Measurements from ENCODE around the gene RAPGEF1. TPM values are rescaled to one million over a fixed set of nuclear protein-coding genes. Genes with fewer than 3 reads are reported as not detected.

The RAPGEF1 gene
- total and polyA plus RNA-seq, 2 experiments from 2014 or later = 9.9 to 82.8 TPM

DNA sequence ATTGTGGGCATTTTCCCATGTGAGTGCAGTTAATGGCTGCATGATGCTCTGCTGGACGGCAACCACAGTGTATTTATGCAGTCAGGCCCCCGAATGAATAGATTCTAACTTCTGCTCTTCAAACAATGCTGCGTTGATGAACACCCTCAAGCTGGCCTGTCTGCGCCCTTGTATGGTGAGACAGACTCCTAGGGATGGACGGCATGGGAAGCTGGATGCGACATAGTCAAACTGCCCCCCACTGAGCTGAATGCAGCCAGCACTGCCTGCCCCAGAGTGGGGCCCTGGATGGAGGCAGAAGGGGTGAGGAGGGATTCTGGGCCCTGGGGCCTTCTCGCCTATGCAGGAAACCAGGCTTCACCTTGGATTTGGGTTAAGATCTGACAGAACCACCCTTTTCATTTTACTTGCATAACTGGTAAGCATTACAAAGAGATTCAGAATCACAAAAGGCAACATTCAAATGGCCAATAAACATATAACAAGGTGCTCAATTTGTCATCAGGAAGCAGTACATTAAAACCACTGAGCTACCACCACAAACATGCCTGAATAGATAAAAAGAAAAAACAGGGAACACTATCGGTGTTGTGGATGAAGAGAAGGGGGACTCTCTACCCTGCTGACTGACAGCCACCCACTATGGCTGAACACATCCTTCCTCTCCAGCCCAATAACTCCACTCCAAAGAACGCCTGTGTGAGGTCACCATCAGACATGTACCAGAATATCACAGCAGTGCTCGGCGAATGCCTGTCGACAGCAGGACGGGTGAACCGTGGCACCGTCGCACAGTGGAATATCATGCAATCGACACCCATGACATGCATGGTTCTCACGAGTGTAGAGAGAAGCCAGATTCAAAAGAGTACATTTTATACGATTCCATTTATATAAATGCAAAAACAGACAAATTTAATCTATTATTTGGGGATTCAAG, 79.1 kb downstream of the RAPGEF1 start:
- peak overlapping the region; percentile 34; the same call in 1 of the 2 replicates for H3K4me3 ChIP-seq
- no peaks in the 10 kb centered on the region for H4K20me1 ChIP-seq (replicated peaks; ENCODE audit: insufficient read depth)
- Mint-ChIP-seq H3K36me3 (ENCODE audit: low read depth) (peaks cover 30% of the 10 kb centered on the region), H3K4me3 (peak overlapping the region; percentile 6; the same call in 2 of the 3 replicates), H3K4me1 (peaks cover 49% of the 10 kb centered on the region), H3K9me3 (peaks cover 18% of the 10 kb centered on the region), H3K27ac (peak overlapping the region; percentile 65), H3K27me3 (ENCODE audit: insufficient read depth, low read depth, poor library complexity) (peaks cover 6% of the 10 kb centered on the region)
- peaks cover 5% of the 10 kb centered on the region for H3K36me3 ChIP-seq (ENCODE audit: insufficient read depth)
- TF ChIP-seq, protein P1, sequence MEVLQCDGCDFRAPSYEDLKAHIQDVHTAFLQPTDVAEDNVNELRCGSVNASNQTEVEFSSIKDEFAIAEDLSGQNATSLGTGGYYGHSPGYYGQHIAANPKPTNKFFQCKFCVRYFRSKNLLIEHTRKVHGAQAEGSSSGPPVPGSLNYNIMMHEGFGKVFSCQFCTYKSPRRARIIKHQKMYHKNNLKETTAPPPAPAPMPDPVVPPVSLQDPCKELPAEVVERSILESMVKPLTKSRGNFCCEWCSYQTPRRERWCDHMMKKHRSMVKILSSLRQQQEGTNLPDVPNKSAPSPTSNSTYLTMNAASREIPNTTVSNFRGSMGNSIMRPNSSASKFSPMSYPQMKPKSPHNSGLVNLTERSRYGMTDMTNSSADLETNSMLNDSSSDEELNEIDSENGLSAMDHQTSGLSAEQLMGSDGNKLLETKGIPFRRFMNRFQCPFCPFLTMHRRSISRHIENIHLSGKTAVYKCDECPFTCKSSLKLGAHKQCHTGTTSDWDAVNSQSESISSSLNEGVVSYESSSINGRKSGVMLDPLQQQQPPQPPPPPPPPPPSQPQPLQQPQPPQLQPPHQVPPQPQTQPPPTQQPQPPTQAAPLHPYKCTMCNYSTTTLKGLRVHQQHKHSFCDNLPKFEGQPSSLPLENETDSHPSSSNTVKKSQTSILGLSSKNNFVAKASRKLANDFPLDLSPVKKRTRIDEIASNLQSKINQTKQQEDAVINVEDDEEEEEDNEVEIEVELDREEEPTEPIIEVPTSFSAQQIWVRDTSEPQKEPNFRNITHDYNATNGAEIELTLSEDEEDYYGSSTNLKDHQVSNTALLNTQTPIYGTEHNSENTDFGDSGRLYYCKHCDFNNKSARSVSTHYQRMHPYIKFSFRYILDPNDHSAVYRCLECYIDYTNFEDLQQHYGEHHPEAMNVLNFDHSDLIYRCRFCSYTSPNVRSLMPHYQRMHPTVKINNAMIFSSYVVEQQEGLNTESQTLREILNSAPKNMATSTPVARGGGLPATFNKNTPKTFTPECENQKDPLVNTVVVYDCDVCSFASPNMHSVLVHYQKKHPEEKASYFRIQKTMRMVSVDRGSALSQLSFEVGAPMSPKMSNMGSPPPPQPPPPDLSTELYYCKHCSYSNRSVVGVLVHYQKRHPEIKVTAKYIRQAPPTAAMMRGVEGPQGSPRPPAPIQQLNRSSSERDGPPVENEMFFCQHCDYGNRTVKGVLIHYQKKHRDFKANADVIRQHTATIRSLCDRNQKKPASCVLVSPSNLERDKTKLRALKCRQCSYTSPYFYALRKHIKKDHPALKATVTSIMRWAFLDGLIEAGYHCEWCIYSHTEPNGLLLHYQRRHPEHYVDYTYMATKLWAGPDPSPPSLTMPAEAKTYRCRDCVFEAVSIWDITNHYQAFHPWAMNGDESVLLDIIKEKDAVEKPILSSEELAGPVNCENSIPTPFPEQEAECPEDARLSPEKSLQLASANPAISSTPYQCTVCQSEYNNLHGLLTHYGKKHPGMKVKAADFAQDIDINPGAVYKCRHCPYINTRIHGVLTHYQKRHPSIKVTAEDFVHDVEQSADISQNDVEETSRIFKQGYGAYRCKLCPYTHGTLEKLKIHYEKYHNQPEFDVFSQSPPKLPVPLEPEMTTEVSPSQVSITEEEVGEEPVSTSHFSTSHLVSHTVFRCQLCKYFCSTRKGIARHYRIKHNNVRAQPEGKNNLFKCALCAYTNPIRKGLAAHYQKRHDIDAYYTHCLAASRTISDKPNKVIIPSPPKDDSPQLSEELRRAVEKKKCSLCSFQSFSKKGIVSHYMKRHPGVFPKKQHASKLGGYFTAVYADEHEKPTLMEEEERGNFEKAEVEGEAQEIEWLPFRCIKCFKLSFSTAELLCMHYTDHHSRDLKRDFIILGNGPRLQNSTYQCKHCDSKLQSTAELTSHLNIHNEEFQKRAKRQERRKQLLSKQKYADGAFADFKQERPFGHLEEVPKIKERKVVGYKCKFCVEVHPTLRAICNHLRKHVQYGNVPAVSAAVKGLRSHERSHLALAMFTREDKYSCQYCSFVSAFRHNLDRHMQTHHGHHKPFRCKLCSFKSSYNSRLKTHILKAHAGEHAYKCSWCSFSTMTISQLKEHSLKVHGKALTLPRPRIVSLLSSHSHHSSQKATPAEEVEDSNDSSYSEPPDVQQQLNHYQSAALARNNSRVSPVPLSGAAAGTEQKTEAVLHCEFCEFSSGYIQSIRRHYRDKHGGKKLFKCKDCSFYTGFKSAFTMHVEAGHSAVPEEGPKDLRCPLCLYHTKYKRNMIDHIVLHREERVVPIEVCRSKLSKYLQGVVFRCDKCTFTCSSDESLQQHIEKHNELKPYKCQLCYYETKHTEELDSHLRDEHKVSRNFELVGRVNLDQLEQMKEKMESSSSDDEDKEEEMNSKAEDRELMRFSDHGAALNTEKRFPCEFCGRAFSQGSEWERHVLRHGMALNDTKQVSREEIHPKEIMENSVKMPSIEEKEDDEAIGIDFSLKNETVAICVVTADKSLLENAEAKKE (CRISPR knock-in tag; IDR thresholded peaks at IDR 0.05) = no peak
- no peak for TF ChIP-seq CREB1 (CRISPR knock-in tag; IDR thresholded peaks at IDR 0.05; ENCODE audit: low read depth)
- TF ChIP-seq POLR2AphosphoS5 (IDR thresholded peaks at IDR 0.05; ENCODE audit: low read depth) = 0 out of 2 replicates have a peak, but pooled peaks have one; percentile 25
- TF ChIP-seq NANOG (IDR thresholded peaks at IDR 0.05; ENCODE audit: borderline replicate concordance) = peak; percentile 81
- no peak for TF ChIP-seq EZH2 (IDR thresholded peaks at IDR 0.05; ENCODE audit: low read depth, unreplicated experiment)
- no peak for TF ChIP-seq ZNF114 (CRISPR knock-in tag; IDR thresholded peaks at IDR 0.05)
- peaks cover 66% of the 10 kb centered on the region for H3K79me2 ChIP-seq (replicated peaks; ENCODE audit: insufficient read depth)
- peaks cover 20% of the 10 kb centered on the region for H3F3A ChIP-seq (replicated peaks; ENCODE audit: low read depth)
- H3K9me2 ChIP-seq (ENCODE audit: insufficient read depth) = no peaks in the 10 kb centered on the region
- ATAC-seq = peak; percentile 90
- H3K4me2 ChIP-seq = peak overlapping the region; percentile 19
- peaks cover 42% of the 10 kb centered on the region for H3K4me1 ChIP-seq (ENCODE audit: insufficient read depth)
- peak; percentile 74 for DNase-seq (ENCODE audit: low spot score)
- no peaks in the 10 kb centered on the region for H3K27me3 ChIP-seq (ENCODE audit: insufficient read depth)
- H2AFZ ChIP-seq = no peak overlapping the region
- H3K27ac ChIP-seq (ENCODE audit: low read depth) = peak overlapping the region; percentile 89
